Measurements from ENCODE around the gene CDPF1. TPM values are rescaled to one million over a fixed set of nuclear protein-coding genes. Genes with fewer than 3 reads are reported as not detected.

The CDPF1 gene
- total and polyA plus RNA-seq, 2 donors from 2014 or later: 10.2 to 13.3 TPM

DNA sequence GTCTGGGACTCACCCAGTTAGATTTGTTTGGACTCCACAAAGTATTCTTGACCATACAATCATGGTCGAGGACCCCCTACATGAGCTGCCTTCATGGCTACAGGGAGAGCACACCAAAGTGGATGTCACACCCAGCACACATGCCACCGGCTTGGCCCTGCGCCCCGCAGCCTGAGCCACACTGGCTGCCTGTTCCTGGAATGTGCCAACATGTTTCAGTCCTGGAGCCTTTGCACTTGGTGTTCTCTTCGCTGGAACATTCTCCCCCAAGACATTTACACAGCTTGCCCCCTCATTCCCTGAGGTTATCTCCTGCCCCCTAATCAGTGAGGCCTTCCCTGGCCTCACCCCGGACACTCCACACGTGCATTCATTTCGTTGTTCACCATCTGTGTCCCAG is 53.8 kb downstream of the CDPF1 start:
- Histone ChIP-seq H3K9me3 (ENCODE audit: control insufficient read depth in 2 of 3, insufficient read depth in 1 of 3, low read length in 3 of 3) (no peaks in the 10 kb centered on the region), H3K4me1 (ENCODE audit: control insufficient read depth in 2 of 3, insufficient read depth in 2 of 3, low read depth in 1 of 3, low read length in 3 of 3) (peaks cover 0 to 10% (median 6%) of the 10 kb centered on the region in 3 donors), H3K4me3 (ENCODE audit: low read length in 3 of 3) (no peak overlapping the region), H3K9ac (ENCODE audit: low read length in 3 of 3) (no peak overlapping the region), H3K27ac (ENCODE audit: low read depth in 2 of 2, low read length in 2 of 2) (peak overlapping the region; percentile 51 to 62), H3K36me3 (ENCODE audit: control insufficient read depth in 2 of 3, insufficient read depth in 3 of 3, low read length in 3 of 3) (peaks cover 0 to 16% (median 9%) of the 10 kb centered on the region in 3 donors), H3K27me3 (ENCODE audit: control insufficient read depth, insufficient read depth, low read length) (no peaks in the 10 kb centered on the region)
- FAIRE-seq (no peak), DNase-seq (no peak)
- no peak for TF ChIP-seq CTCF (IDR thresholded peaks at IDR 0.05; ENCODE audit: borderline replicate concordance, extremely low read depth, insufficient read depth)
- intact Hi-C loops (cut with DNase I): no loop called here

- DNase-seq: no peak
- Histone ChIP-seq H3K27ac (ENCODE audit: low read depth in 2 of 2, low read length in 2 of 2) (peak overlapping the region; percentile 51 to 62), H3K36me3 (ENCODE audit: control insufficient read depth in 2 of 3, insufficient read depth in 3 of 3, low read length in 3 of 3) (peaks cover 0 to 16% (median 9%) of the 10 kb centered on the region in 3 donors), H3K9ac (ENCODE audit: low read length in 3 of 3) (no peak overlapping the region), H3K27me3 (ENCODE audit: control insufficient read depth, insufficient read depth, low read length) (no peaks in the 10 kb centered on the region), H3K4me1 (ENCODE audit: control insufficient read depth in 2 of 3, insufficient read depth in 2 of 3, low read depth in 1 of 3, low read length in 3 of 3) (peaks cover 0 to 10% (median 6%) of the 10 kb centered on the region in 3 donors), H3K9me3 (ENCODE audit: control insufficient read depth in 2 of 3, insufficient read depth in 1 of 3, low read length in 3 of 3) (no peaks in the 10 kb centered on the region), H3K4me3 (ENCODE audit: low read length in 3 of 3) (no peak overlapping the region)
- no peak for FAIRE-seq
- intact Hi-C loops (cut with DNase I): no loop called here
- TF ChIP-seq CTCF (IDR thresholded peaks at IDR 0.05; ENCODE audit: borderline replicate concordance, extremely low read depth, insufficient read depth): no peak
Observed at GRCh38 chr22:46195487-46196165, 54.5 kb downstream of the CDPF1 start.

Other genes starting within 250 kb of the CDPF1 start
- gene PPARA, start 99.8 kb downstream of the CDPF1 start, total RNA-seq: 36.8 TPM
- 15.8 TPM for gene PPARA, start 99.8 kb downstream of the CDPF1 start, polyA plus RNA-seq (ENCODE audit: insufficient read depth, low read depth, low replicate concordance)
- gene PKDREJ, start 13.1 kb upstream of the CDPF1 start, total RNA-seq: 0.06 TPM
- gene PKDREJ, start 13.1 kb upstream of the CDPF1 start, polyA plus RNA-seq (ENCODE audit: insufficient read depth, low read depth, low replicate concordance): 0.15 TPM
- 41.3 TPM for gene TTC38, start 17.7 kb upstream of the CDPF1 start, total RNA-seq
- gene TTC38, start 17.7 kb upstream of the CDPF1 start, polyA plus RNA-seq (ENCODE audit: insufficient read depth, low read depth, low replicate concordance): 100 TPM
- gene GTSE1, start 46.6 kb upstream of the CDPF1 start, total RNA-seq: 0.94 TPM
- 0.41 TPM for gene GTSE1, start 46.6 kb upstream of the CDPF1 start, polyA plus RNA-seq (ENCODE audit: insufficient read depth, low read depth, low replicate concordance)
- 40.5 TPM for gene TRMU, start 85.4 kb upstream of the CDPF1 start, total RNA-seq
- gene TRMU, start 85.4 kb upstream of the CDPF1 start, polyA plus RNA-seq (ENCODE audit: insufficient read depth, low read depth, low replicate concordance): 41.1 TPM